ENCODE results near the gene MRPL40. TPM values are rescaled to one million over a fixed set of nuclear protein-coding genes. Genes with fewer than 3 reads are reported as not detected.

The MRPL40 gene
- total RNA-seq (10 to 100 TPM; 12.1 to 16.1 (median 12.3) TPM), total RNA-seq (5.3 to 35.5 (median 10.1) reads per million in 29 experiments)
- total RNA-seq (2013), result 23.5 TPM

DNA sequence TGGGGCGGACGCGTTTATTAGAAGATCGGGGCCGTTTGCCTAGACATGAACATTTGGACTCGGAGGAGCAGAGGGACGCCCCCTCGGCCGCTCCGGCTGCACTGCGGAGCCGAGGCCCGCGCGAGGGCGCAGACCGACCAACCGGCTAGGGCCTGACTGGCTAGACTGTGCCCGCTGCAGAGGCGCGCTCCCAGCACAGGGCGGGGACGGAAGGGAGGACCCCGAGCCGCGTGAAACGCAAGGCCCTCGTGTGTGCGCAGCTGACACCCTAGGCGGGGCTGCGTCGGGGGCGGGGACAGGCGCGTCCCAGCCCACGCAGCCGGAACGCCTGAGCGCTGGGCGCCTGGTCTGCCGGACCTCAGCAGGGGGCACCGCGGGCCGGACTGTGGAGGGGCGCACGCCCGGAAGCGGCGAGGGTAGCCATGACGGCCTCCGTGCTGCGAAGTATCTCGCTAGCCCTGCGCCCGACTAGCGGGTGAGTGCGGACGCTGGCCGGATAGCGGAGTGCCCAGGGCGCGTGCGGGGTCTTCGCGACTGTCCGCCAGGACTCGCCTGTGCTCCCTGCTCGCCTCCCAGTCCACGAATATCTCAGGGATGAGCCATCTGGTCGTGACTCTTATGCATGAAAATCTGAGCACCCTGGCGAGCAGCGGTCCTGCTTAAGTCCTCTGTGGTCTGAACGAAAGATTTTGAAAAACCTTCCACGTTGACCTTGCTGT lies at the start of gene MRPL40:
MRPL40 (plus strand) TSS at position 413 of the 719 bp plus-strand sequence; CDS start at position 423, 10 bp downstream.
- CTCF ChIA-PET, result no interaction called here
- Histone ChIP-seq H3K4me1 (ENCODE audit: control insufficient read depth in 1 of 2, extremely low read depth in 1 of 2, insufficient read depth in 2 of 2, low read length in 2 of 2) (peaks cover 14 to 38% of the 10 kb centered on the region in 2 experiments), H3K27me3 (replicated peaks in 1 of 2; ENCODE audit: control insufficient read depth in 2 of 2, extremely low read depth in 1 of 2, insufficient read depth in 2 of 2, low read length in 1 of 2) (no peaks in the 10 kb centered on the region), H3K36me3 (ENCODE audit: control insufficient read depth in 2 of 2, extremely low read depth in 1 of 2, insufficient read depth in 1 of 2, low read length in 1 of 2) (peaks cover 0 to 15% of the 10 kb centered on the region in 2 donors), H3K9me3 (no peaks in the 10 kb centered on the region), H3K27ac (ENCODE audit: low read length) (peak within 1 kb of the TSS; percentile 92), H3K4me3 (ENCODE audit: control insufficient read depth in 1 of 2, extremely low read depth in 1 of 2, low read length in 1 of 2) (peak within 1 kb of the TSS; percentile 93 to 98)
- Mint-ChIP-seq H3K4me1 (peaks cover 41 to 50% (median 43%) of the 10 kb centered on the region in 3 donors), H3K9me3 (no peaks in the 10 kb centered on the region), H3K36me3 (peaks cover 13% of the 10 kb centered on the region), H3K27ac (peak within 1 kb of the TSS; percentile 92), H3K4me3 (peak within 1 kb of the TSS; percentile 87 to 93 (median 91)), H3K27me3 (no peaks in the 10 kb centered on the region)
- ATAC-seq (replicated peaks in 1 of 4) (peak; percentile 89 to 91 (median 90)), DNase-seq (peak; percentile 70 to 90 (median 79))
- POLR2A ChIA-PET, result no interaction called here
- WGBS (ENCODE audit: insufficient coverage), result under 1% methylated on average over 74 of the region's 74 CpGs

DNA sequence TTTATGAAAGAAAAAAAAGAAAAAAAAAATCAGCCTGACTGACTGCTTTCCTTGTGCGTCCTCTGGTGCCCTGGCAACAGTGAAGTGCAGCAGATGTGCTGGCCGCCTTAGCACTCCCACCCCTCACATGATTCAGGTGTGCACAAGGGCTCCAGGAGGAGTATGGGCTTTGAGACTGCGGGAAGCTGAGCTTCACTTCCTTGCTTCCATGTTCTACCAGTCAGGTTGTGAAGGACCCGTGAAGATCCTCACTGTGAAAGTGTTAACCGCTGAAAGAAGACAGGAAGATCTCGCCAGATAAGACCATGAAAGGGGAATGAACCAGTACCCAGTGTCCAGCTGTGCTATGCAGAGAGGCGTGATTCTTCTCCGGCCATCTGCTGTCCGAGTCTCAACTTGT lies 49.1 kb upstream of the MRPL40 start:
- peaks cover 54% of the 10 kb centered on the region for H3K36me3 Mint-ChIP-seq
- no peaks in the 10 kb centered on the region for H3K27me3 Mint-ChIP-seq
- no peaks in the 10 kb centered on the region for H3K27me3 ChIP-seq (replicated peaks in 1 of 2; ENCODE audit: control insufficient read depth in 2 of 2, extremely low read depth in 1 of 2, insufficient read depth in 2 of 2, low read length in 1 of 2)
- ATAC-seq (replicated peaks in 1 of 4) (no peak), DNase-seq (no peak)
- H3K27ac ChIP-seq (ENCODE audit: low read length), result no peak overlapping the region
- peaks cover 14 to 74% of the 10 kb centered on the region in 2 donors for H3K36me3 ChIP-seq (ENCODE audit: control insufficient read depth in 2 of 2, extremely low read depth in 1 of 2, insufficient read depth in 1 of 2, low read length in 1 of 2)
- no peaks in the 10 kb centered on the region for H3K4me1 ChIP-seq (ENCODE audit: control insufficient read depth in 1 of 2, extremely low read depth in 1 of 2, insufficient read depth in 2 of 2, low read length in 2 of 2)
- H3K4me3 ChIP-seq (ENCODE audit: control insufficient read depth in 1 of 2, extremely low read depth in 1 of 2, low read length in 1 of 2), result no peak overlapping the region
- H3K4me3 Mint-ChIP-seq, result no peak overlapping the region
- ChIA-PET CTCF (no interaction called here), POLR2A (no interaction called here)
- no peaks in the 10 kb centered on the region for H3K9me3 Mint-ChIP-seq
- WGBS (ENCODE audit: insufficient coverage), result 99% methylated on average over 8 of the region's 9 CpGs
- H3K9me3 ChIP-seq, result no peaks in the 10 kb centered on the region
- no peak overlapping the region for H3K27ac Mint-ChIP-seq
- H3K4me1 Mint-ChIP-seq, result no peaks in the 10 kb centered on the region

GRCh38 chr22:19385221-19385906 lies 47.0 kb upstream of the MRPL40 start:
- ATAC-seq (replicated peaks in 1 of 4), result no peak
- no peaks in the 10 kb centered on the region for H3K9me3 Mint-ChIP-seq

DNA sequence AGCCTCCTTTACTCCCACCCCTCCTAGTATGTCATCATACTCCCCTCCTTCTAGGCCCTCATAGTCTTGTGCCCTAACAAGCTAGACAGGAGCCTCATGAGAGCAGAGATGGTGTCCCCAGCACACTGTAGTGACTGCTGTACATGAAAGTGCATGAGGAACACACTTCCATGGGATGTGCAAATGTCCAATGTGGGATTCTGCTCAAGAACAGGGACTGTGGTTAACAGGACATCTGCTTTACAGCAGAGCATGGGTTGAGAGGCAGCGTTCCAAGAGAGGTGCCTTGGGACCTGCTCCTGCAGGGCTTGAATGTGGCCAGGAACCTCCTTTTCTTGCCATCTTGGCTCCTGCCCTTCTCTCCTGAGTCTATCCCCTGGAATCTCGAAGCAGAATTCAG lies 46.1 kb upstream of the MRPL40 start:
- H3K27ac ChIP-seq (ENCODE audit: low read length), result no peak overlapping the region
- no peaks in the 10 kb centered on the region for H3K4me1 Mint-ChIP-seq
- CTCF ChIA-PET, result no interaction called here

More at GRCh38 chr22:19385221-19385906, 47.0 kb upstream of the MRPL40 start:
- WGBS (ENCODE audit: insufficient coverage), result 97% methylated on average over 11 of the region's 14 CpGs
- H3K4me1 ChIP-seq (ENCODE audit: control insufficient read depth in 1 of 2, extremely low read depth in 1 of 2, insufficient read depth in 2 of 2, low read length in 2 of 2), result no peaks in the 10 kb centered on the region
- ChIA-PET POLR2A (no interaction called here), CTCF (no interaction called here)
- Mint-ChIP-seq H3K4me1 (no peaks in the 10 kb centered on the region), H3K36me3 (peaks cover 57% of the 10 kb centered on the region), H3K27ac (no peak overlapping the region), H3K4me3 (no peak overlapping the region), H3K27me3 (no peaks in the 10 kb centered on the region)
- DNase-seq, result no peak
- H3K9me3 ChIP-seq, result no peaks in the 10 kb centered on the region
- H3K4me3 ChIP-seq (ENCODE audit: control insufficient read depth in 1 of 2, extremely low read depth in 1 of 2, low read length in 1 of 2), result no peak overlapping the region
- H3K27me3 ChIP-seq (replicated peaks in 1 of 2; ENCODE audit: control insufficient read depth in 2 of 2, extremely low read depth in 1 of 2, insufficient read depth in 2 of 2, low read length in 1 of 2), result no peaks in the 10 kb centered on the region
- no peak overlapping the region for H3K27ac ChIP-seq (ENCODE audit: low read length)
- peaks cover 17 to 87% of the 10 kb centered on the region in 2 donors for H3K36me3 ChIP-seq (ENCODE audit: control insufficient read depth in 2 of 2, extremely low read depth in 1 of 2, insufficient read depth in 1 of 2, low read length in 1 of 2)

DNA sequence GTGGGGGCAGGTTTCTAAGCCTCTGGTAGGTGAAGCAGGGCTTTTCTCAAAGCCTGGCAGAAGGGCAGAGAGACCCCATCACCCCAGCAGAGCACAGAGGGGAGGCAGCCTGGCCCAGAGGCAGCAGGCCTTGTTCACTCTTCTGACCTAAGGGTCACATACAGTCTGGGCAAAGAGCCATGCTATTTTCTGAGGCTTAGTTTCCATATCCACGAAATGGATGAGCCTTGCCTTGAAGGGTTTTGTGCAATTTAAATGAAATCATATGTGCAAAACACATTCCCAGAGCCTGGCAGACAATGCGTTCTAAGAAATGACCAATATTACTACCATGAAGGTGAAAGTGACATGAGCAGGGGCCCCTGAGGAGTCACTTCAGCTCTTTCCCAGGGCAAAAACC lies 45.3 kb upstream of the MRPL40 start:
- Histone ChIP-seq H3K9me3 (no peaks in the 10 kb centered on the region), H3K27ac (ENCODE audit: low read length) (no peak overlapping the region), H3K36me3 (ENCODE audit: control insufficient read depth in 2 of 2, extremely low read depth in 1 of 2, insufficient read depth in 1 of 2, low read length in 1 of 2) (peaks cover 21 to 81% of the 10 kb centered on the region in 2 donors), H3K4me1 (ENCODE audit: control insufficient read depth in 1 of 2, extremely low read depth in 1 of 2, insufficient read depth in 2 of 2, low read length in 2 of 2) (no peaks in the 10 kb centered on the region), H3K4me3 (ENCODE audit: control insufficient read depth in 1 of 2, extremely low read depth in 1 of 2, low read length in 1 of 2) (no peak overlapping the region), H3K27me3 (replicated peaks in 1 of 2; ENCODE audit: control insufficient read depth in 2 of 2, extremely low read depth in 1 of 2, insufficient read depth in 2 of 2, low read length in 1 of 2) (no peaks in the 10 kb centered on the region)
- no peak for DNase-seq
- ChIA-PET POLR2A (interaction anchor here (0.5 to 0.6 kb wide), 2 partner anchors 16 to 41 kb away, joined by 3 to 6 read pairs; no protein-coding TSS in a partner anchor), CTCF (no interaction called here)
- H3K36me3 Mint-ChIP-seq, result peaks cover 57% of the 10 kb centered on the region
- H3K27ac Mint-ChIP-seq, result no peak overlapping the region
- no peaks in the 10 kb centered on the region for H3K4me1 Mint-ChIP-seq
- no peaks in the 10 kb centered on the region for H3K9me3 Mint-ChIP-seq
- no peak overlapping the region for H3K4me3 Mint-ChIP-seq
- WGBS (ENCODE audit: insufficient coverage), result no CpG with 5 or more reads among the region's 2 CpGs
- H3K27me3 Mint-ChIP-seq, result no peaks in the 10 kb centered on the region
- no peak for ATAC-seq (replicated peaks in 1 of 4)

More for the DNA sequence above, 46.1 kb upstream of the MRPL40 start:
- Histone ChIP-seq H3K9me3 (no peaks in the 10 kb centered on the region), H3K27me3 (replicated peaks in 1 of 2; ENCODE audit: control insufficient read depth in 2 of 2, extremely low read depth in 1 of 2, insufficient read depth in 2 of 2, low read length in 1 of 2) (no peaks in the 10 kb centered on the region), H3K4me3 (ENCODE audit: control insufficient read depth in 1 of 2, extremely low read depth in 1 of 2, low read length in 1 of 2) (no peak overlapping the region), H3K4me1 (ENCODE audit: control insufficient read depth in 1 of 2, extremely low read depth in 1 of 2, insufficient read depth in 2 of 2, low read length in 2 of 2) (no peaks in the 10 kb centered on the region), H3K36me3 (ENCODE audit: control insufficient read depth in 2 of 2, extremely low read depth in 1 of 2, insufficient read depth in 1 of 2, low read length in 1 of 2) (peaks cover 17 to 83% of the 10 kb centered on the region in 2 donors)
- Mint-ChIP-seq H3K4me3 (no peak overlapping the region), H3K36me3 (peaks cover 59% of the 10 kb centered on the region), H3K27ac (no peak overlapping the region), H3K9me3 (no peaks in the 10 kb centered on the region), H3K27me3 (no peaks in the 10 kb centered on the region)
- DNase-seq (no peak), ATAC-seq (replicated peaks in 1 of 4) (no peak)
- 100% methylated on average over 2 of the region's 2 CpGs for WGBS (ENCODE audit: insufficient coverage)
- POLR2A ChIA-PET, result interaction anchor here in 1 of 2 donors (0.5 kb wide), 1 partner anchor 17 kb away, joined by 6 read pairs; no protein-coding TSS in a partner anchor

DNA sequence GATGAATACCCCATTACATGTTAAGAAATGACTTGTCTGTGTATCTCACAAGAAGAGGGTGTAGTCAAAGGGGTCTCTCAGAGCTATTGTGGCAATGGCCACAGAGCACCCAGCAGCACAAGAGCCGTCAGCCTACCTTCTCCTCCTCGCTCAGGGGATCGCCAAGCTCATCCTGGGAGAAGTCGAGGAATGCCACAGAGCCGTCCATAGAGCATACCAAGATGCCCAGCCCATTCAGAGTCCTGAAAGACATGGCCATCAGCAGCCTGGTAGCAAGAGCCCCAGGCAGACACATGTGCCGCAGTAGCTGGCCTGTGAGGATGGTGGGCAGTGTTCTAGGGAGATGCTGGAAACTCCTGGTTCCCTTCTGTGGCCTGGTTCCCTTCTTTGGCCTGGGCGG lies 44.8 kb upstream of the MRPL40 start:
- H3K27ac ChIP-seq (ENCODE audit: low read length), result no peak overlapping the region
- no peak overlapping the region for H3K4me3 Mint-ChIP-seq
- H3K36me3 ChIP-seq (ENCODE audit: control insufficient read depth in 2 of 2, extremely low read depth in 1 of 2, insufficient read depth in 1 of 2, low read length in 1 of 2), result peaks cover 26 to 81% of the 10 kb centered on the region in 2 donors
- no peaks in the 10 kb centered on the region for H3K27me3 Mint-ChIP-seq
- H3K9me3 ChIP-seq, result no peaks in the 10 kb centered on the region
- 96% methylated on average over 5 of the region's 7 CpGs for WGBS (ENCODE audit: insufficient coverage)
- no peaks in the 10 kb centered on the region for H3K27me3 ChIP-seq (replicated peaks in 1 of 2; ENCODE audit: control insufficient read depth in 2 of 2, extremely low read depth in 1 of 2, insufficient read depth in 2 of 2, low read length in 1 of 2)
- H3K27ac Mint-ChIP-seq, result no peak overlapping the region
- ChIA-PET POLR2A (interaction anchor here in 1 of 2 donors (0.6 kb wide), 2 partner anchors 76 to 407 kb away, joined by 3 to 4 read pairs; no protein-coding TSS in a partner anchor), CTCF (no interaction called here)
- H3K4me1 Mint-ChIP-seq, result no peaks in the 10 kb centered on the region
- no peaks in the 10 kb centered on the region for H3K9me3 Mint-ChIP-seq
- no peak for DNase-seq
- H3K36me3 Mint-ChIP-seq, result peaks cover 56% of the 10 kb centered on the region
- H3K4me1 ChIP-seq (ENCODE audit: control insufficient read depth in 1 of 2, extremely low read depth in 1 of 2, insufficient read depth in 2 of 2, low read length in 2 of 2), result no peaks in the 10 kb centered on the region
- no peak overlapping the region for H3K4me3 ChIP-seq (ENCODE audit: control insufficient read depth in 1 of 2, extremely low read depth in 1 of 2, low read length in 1 of 2)
- ATAC-seq (replicated peaks in 1 of 4), result no peak

Measured in T-cell (primary cell).